Measurements from ENCODE around the gene CMTR1. TPM values are rescaled to one million over a fixed set of nuclear protein-coding genes. Genes with fewer than 3 reads are reported as not detected.

The CMTR1 gene
- total RNA-seq, 4 donors from 2014 or later = 24.5 to 34.1 (median 28.1) TPM

GRCh38 chr6:37507077-37507476 is 74.1 kb downstream of the CMTR1 start:
- DNase-seq (ENCODE audit: low spot score in 2 of 2) = no peak
- intact Hi-C loops (cut with DNase I; ENCODE audit: low total_unique reads) = no loop called here
- no peak for TF ChIP-seq POLR2A (IDR thresholded peaks at IDR 0.05)
- no peak for TF ChIP-seq CTCF (IDR thresholded peaks at IDR 0.05)
- 91 to 92% methylated on average over 5 of the region's 5 CpGs for WGBS, 2 donors
- no peak overlapping the region for H3K4me3 ChIP-seq (ENCODE audit: low read depth, poor library complexity, severe bottlenecking)

- H3K4me3 ChIP-seq (ENCODE audit: low read depth, poor library complexity, severe bottlenecking) = no peak overlapping the region
- no peak for TF ChIP-seq CTCF (IDR thresholded peaks at IDR 0.05)
- no peak for TF ChIP-seq POLR2A (IDR thresholded peaks at IDR 0.05)
- WGBS, 2 donors = 62 to 82% methylated on average over 4 of the region's 4 CpGs
- intact Hi-C loops (cut with DNase I; ENCODE audit: low total_unique reads) = no loop called here
- DNase-seq (ENCODE audit: low spot score in 2 of 2) = no peak
These were observed 74.8 kb downstream of the CMTR1 start for GRCh38 chr6:37507690-37508421.

GRCh38 chr6:37511201-37511600 is 78.2 kb downstream of the CMTR1 start:
- no peak overlapping the region for H3K4me3 ChIP-seq (ENCODE audit: low read depth, poor library complexity, severe bottlenecking)
- TF ChIP-seq POLR2A (IDR thresholded peaks at IDR 0.05) (no peak), CTCF (IDR thresholded peaks at IDR 0.05) (no peak)
- intact Hi-C loops (cut with DNase I; ENCODE audit: low total_unique reads) = no loop called here
- DNase-seq (ENCODE audit: low spot score in 2 of 2) = no peak
- 84 to 91% methylated on average over 5 of the region's 5 CpGs for WGBS, 2 donors

DNA sequence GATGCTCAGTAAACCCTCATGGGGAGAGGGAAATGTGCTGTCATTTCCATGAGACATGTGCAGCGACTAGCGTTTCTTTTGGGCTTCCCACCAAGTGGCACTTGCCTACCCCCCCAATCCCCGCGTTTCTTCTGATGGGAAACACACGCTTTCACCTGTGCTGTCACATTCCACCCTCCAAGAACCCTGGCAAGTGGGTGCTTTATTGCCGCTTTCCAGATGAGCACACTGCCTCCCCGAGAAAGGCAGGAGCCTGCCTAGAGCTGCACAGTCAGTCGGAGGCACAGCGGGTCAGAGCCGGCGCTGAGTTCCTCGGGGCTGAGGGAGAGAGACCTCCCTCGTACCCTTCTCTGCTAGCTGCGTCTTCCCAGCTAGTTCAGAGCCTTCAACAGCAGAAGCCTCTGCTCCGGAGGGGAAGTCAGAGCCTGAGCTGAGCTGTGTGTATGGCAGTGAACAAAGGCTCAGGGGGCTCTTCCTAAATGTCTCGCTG is 78.9 kb downstream of the CMTR1 start:
- no peak for DNase-seq (ENCODE audit: low spot score in 2 of 2)
- intact Hi-C loops (cut with DNase I; ENCODE audit: low total_unique reads) = no loop called here
- no peak overlapping the region for H3K4me3 ChIP-seq (ENCODE audit: low read depth, poor library complexity, severe bottlenecking)
- TF ChIP-seq CTCF (IDR thresholded peaks at IDR 0.05) (no peak), POLR2A (IDR thresholded peaks at IDR 0.05) (no peak)
- WGBS, 2 donors = 63 to 64% methylated on average over 15 of the region's 16 CpGs

DNA sequence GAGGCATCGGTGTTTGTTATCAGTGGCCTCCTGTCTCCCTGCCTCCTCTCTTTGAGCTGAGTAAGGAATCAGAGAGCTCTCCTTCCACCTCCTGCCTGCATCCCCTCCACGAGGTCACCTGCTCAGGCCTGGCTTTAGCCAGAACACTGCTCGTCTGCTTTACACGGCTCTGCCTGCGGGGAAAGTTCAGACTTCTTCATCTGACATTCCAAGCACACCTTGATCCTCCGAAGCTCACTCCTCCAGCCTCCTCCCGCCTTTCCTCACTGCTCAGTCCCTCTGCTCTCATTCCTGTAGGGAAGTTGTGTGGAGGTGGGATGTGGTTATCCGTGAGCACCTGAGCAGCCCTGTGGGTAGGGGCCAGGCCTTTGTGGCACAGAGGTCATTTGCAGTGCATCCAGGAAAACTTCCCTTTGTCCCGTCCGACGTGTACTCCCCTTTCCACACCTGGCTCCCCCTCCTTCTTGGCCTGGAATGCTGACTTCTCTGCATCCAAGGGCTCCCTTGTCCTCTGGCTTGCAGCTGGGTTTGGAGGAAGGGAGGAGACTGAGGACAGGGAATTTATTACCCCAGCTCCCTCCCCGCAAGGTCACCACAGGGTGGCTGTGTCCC is 79.5 kb downstream of the CMTR1 start:
- DNase-seq (ENCODE audit: low spot score in 2 of 2) = no peak
- no peak for TF ChIP-seq POLR2A (IDR thresholded peaks at IDR 0.05)
- TF ChIP-seq CTCF (IDR thresholded peaks at IDR 0.05) = no peak
- 31 to 65% methylated on average over 11 to 12 of the region's 12 CpGs for WGBS, 2 donors
- H3K4me3 ChIP-seq (ENCODE audit: low read depth, poor library complexity, severe bottlenecking) = no peak overlapping the region
- intact Hi-C loops (cut with DNase I; ENCODE audit: low total_unique reads) = no loop called here
